AG09309 (cell line): Measurements from ENCODE around the gene ZNF787.

Source experiments
- DNase-seq: peaks from one replicate; pipeline ENCODE4 v3.0.0-alpha.2; 2010; ENCODE audit warnings: low read depth
- H3K4me3 ChIP-seq: 2 replicates; pipeline ENCODE4 v1.5.1; 2011; ENCODE audit warnings: mild to moderate bottlenecking, low read depth, low read length, moderate library complexity; ENCODE audit not compliant: control insufficient read depth
- TF ChIP-seq, protein P1 (sequence below): IDR thresholded peaks from 2 replicates; pipeline ENCODE4 v1.5.1; 2011; ENCODE audit warnings: mild to moderate bottlenecking, low read depth, low read length, inconsistent platforms; ENCODE audit not compliant: insufficient read depth, control insufficient read depth; ENCODE audit errors: missing control alignments

The ZNF787 gene

DNA sequence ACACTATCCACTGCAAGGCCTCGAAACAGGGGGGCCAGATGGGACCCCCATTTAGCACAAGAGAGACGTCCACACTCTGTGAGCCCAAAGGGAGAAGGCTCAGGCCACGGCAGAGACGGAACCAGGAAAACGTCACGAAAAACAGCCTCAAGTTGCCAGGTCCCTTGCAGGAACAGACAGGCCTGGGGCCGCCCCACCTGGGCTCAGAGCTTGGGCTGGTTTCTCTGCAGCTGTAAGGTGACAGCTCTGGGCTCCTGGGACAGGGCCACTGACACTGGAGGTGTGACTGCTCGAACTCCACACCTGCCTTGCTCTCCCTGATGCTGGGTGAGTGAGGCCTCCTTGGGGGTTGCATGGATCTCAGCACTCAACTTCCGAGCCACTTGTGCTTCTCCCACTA is 3.2 kb downstream of the ZNF787 start:
- TF ChIP-seq, protein P1, sequence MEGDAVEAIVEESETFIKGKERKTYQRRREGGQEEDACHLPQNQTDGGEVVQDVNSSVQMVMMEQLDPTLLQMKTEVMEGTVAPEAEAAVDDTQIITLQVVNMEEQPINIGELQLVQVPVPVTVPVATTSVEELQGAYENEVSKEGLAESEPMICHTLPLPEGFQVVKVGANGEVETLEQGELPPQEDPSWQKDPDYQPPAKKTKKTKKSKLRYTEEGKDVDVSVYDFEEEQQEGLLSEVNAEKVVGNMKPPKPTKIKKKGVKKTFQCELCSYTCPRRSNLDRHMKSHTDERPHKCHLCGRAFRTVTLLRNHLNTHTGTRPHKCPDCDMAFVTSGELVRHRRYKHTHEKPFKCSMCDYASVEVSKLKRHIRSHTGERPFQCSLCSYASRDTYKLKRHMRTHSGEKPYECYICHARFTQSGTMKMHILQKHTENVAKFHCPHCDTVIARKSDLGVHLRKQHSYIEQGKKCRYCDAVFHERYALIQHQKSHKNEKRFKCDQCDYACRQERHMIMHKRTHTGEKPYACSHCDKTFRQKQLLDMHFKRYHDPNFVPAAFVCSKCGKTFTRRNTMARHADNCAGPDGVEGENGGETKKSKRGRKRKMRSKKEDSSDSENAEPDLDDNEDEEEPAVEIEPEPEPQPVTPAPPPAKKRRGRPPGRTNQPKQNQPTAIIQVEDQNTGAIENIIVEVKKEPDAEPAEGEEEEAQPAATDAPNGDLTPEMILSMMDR: no peak
- no peak for DNase-seq
- no peak overlapping the region for H3K4me3 ChIP-seq

- TF ChIP-seq, protein P1: no peak
- no peak overlapping the region for H3K4me3 ChIP-seq
- DNase-seq: no peak
Observed at GRCh38 chr19:56117376-56117884, 3.7 kb downstream of the ZNF787 start.

GRCh38 chr19:56116606-56117005 is 4.5 kb downstream of the ZNF787 start:
- H3K4me3 ChIP-seq: no peak overlapping the region
- no peak for DNase-seq
- TF ChIP-seq, protein P1: no peak

DNA sequence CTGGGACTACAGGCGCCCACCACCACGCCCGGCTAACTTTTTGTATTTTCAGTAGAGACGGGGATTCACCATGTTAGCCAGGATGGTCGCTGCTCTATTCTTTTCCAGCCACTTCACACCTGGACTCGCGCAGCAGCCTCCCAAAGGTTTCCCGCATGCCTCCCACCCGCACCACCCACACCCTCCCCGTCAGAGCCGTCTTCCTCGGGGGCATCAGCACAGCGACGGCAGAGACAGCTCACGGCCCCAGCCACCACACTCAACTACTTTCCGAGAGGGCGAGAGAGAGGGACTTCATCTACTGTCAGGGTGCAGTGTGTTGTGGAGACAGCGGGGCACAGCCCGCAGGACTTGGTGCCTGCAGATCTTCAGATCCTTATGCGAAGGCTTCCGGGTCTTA is 5.6 kb downstream of the ZNF787 start:
- TF ChIP-seq, protein P1: no peak
- DNase-seq: no peak

DNA sequence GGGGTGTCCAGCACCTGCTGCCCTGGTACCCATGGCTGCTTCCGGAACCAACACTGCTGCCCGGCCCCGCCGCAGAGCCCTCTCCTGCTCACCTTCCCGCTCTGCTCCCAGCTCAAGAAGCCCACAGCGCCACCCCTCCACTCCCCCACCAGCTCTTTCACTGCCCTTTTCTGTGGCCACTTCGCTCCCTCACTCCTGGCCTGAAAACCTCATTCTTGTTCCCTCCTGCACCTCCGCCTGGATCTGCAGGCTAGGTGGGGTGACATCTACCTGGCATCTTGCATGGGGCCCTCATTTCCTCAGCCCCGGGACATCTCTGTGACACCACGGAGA is 6.4 kb downstream of the ZNF787 start:
- DNase-seq: no peak
- TF ChIP-seq, protein P1: no peak
- H3K4me3 ChIP-seq: no peak overlapping the region

More for the DNA sequence above, 5.6 kb downstream of the ZNF787 start:
- H3K4me3 ChIP-seq: no peak overlapping the region

GRCh38 chr19:56114051-56114777 is 6.9 kb downstream of the ZNF787 start:
- TF ChIP-seq, protein P1: no peak
- H3K4me3 ChIP-seq: no peak overlapping the region
- no peak for DNase-seq
